A549 treated with AZD9567 at 1 μM for 4 hours (cell line): Measurements from ENCODE around the gene NUMA1. TPM values are rescaled to one million over a fixed set of nuclear protein-coding genes. Genes with fewer than 3 reads are reported as not detected.

ENCODE experiments used
- total RNA-seq: library from RNA; stranded (reverse); fragments of 200-300 nt; extraction: Qiagen RNA extraction; gene quantifications from 5 replicates; pipeline ENCODE4 v1.2.3, GENCODE V29; 2022; ENCODE audit not compliant: insufficient read depth

Gene NUMA1
- 49.9 to 69.2 TPM (median 65.1 TPM) in 5 replicates for total RNA-seq

GRCh38 chr11:72080326-72081183 lies at the start of gene NUMA1, which contains the start of gene LRRC51:
TSS of gene NUMA1 (minus strand) at chr11:72080542. CDS start at chr11:72035943, 44,599 bp downstream.
TSS of gene LRRC51 (plus strand) at chr11:72080850. CDS start at chr11:72089084, 8,234 bp downstream.

GRCh38 chr11:72112143-72112977 lies 32.0 kb upstream of the NUMA1 start, which contains the start of gene ANAPC15:
TSS of gene ANAPC15 (minus strand) at chr11:72112695. CDS start at chr11:72111276, 1,419 bp downstream.

GRCh38 chr11:72105888-72106287 lies 25.5 kb upstream of the NUMA1 start, which contains the start of gene TOMT:
TSS of gene TOMT (plus strand) at chr11:72105924. CDS start at chr11:72105952, 28 bp downstream.

GRCh38 chr11:72102946-72103753 lies 22.8 kb upstream of the NUMA1 start, which contains the start of gene LAMTOR1:
TSS of gene LAMTOR1 (minus strand) at chr11:72103297. CDS start at chr11:72103224, 73 bp downstream.

GRCh38 chr11:71998649-71999310 lies 81.6 kb downstream of the NUMA1 start, which contains the start of gene IL18BP:
TSS of gene IL18BP (plus strand) at chr11:71998909. CDS start at chr11:71999985, 1,076 bp downstream.

Other genes with a start within 250 kb of the NUMA1 start
- not detected in 5 replicates for gene DEFB108B, start 247.3 kb downstream of the NUMA1 start, total RNA-seq
- not detected in 5 replicates for gene DEFB131B, start 202.1 kb downstream of the NUMA1 start, total RNA-seq
- gene XNDC1N, start 151.9 kb downstream of the NUMA1 start, total RNA-seq = 2.4 to 4.9 TPM (median 2.7 TPM) in 5 replicates
- gene RNF121, start 151.5 kb downstream of the NUMA1 start, total RNA-seq = 43.5 to 46.1 TPM (median 44.4 TPM) in 5 replicates
- 1.6 to 4.3 TPM (median 4.0 TPM) in 5 replicates for gene IL18BP, start 81.6 kb downstream of the NUMA1 start, total RNA-seq
- gene LRRC51, start 308 bp upstream of the NUMA1 start, total RNA-seq = 7.8 to 9.8 TPM (median 9.3 TPM) in 5 replicates
- 109 to 149 TPM (median 132 TPM) in 5 replicates for gene LAMTOR1, start 22.8 kb upstream of the NUMA1 start, total RNA-seq
- not detected in 5 replicates for gene TOMT, start 25.4 kb upstream of the NUMA1 start, total RNA-seq
- gene ANAPC15, start 32.2 kb upstream of the NUMA1 start, total RNA-seq = 62.2 to 89.8 TPM (median 84.0 TPM) in 5 replicates
- gene FOLR3, start 55.2 kb upstream of the NUMA1 start, total RNA-seq = 0.13 TPM in 1 of 5 replicates, not detected in the others
- 0.08 to 0.16 TPM (median 0.12 TPM) in 3 of 5 replicates, not detected in the others for gene FOLR1, start 111.6 kb upstream of the NUMA1 start, total RNA-seq
- not detected in 5 replicates for gene FOLR2, start 136.3 kb upstream of the NUMA1 start, total RNA-seq
- gene INPPL1, start 144.2 kb upstream of the NUMA1 start, total RNA-seq = 42.0 to 84.5 TPM (median 77.6 TPM) in 5 replicates
- not detected in 5 replicates for gene PHOX2A, start 163.6 kb upstream of the NUMA1 start, total RNA-seq